Measurements from ENCODE around the gene GALE.
"Not testable (repeated sequence)": the region's sequence is repeated elsewhere in the genome, so short reads cannot be mapped to it uniquely, and the experiment has no call there.

GALE gene

DNA sequence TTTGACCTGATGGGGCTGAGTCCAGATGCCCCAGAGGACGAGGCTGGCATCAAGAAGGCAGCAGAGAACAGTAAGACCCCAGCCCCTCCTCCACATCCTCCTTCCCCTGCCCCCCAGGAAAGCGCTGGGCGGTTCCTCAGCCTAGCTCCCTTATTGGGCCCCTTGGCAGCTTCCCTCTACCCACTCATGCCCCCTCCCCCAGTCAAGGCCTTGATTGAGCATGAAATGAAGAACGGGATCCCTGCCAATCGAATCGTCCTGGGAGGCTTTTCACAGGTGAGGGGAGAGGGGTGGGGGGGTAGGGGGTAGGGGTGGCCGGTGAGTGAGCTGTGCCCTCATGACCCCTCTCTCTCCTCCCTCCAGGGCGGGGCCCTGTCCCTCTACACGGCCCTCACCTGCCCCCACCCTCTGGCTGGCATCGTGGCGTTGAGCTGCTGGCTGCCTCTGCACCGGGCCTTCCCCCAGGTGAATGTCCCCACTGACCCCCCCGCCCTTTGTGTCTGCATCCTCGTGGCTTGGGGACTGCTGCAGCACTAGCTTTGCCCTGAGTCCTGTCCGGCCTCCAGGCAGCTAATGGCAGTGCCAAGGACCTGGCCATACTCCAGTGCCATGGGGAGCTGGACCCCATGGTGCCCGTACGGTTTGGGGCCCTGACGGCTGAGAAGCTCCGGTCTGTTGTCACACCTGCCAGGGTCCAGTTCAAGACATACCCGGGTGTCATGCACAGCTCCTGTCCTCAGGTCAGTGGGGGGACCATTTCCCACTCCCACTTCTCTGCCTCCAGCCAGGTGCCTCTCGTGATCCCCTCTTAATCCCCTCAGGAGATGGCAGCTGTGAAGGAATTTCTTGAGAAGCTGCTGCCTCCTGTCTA, 6.5 kb downstream of the GALE start:
- FAIRE-seq (no peak), DNase-seq (ENCODE audit: extremely low spot score, insufficient read length, low read depth) (no peak)

DNA sequence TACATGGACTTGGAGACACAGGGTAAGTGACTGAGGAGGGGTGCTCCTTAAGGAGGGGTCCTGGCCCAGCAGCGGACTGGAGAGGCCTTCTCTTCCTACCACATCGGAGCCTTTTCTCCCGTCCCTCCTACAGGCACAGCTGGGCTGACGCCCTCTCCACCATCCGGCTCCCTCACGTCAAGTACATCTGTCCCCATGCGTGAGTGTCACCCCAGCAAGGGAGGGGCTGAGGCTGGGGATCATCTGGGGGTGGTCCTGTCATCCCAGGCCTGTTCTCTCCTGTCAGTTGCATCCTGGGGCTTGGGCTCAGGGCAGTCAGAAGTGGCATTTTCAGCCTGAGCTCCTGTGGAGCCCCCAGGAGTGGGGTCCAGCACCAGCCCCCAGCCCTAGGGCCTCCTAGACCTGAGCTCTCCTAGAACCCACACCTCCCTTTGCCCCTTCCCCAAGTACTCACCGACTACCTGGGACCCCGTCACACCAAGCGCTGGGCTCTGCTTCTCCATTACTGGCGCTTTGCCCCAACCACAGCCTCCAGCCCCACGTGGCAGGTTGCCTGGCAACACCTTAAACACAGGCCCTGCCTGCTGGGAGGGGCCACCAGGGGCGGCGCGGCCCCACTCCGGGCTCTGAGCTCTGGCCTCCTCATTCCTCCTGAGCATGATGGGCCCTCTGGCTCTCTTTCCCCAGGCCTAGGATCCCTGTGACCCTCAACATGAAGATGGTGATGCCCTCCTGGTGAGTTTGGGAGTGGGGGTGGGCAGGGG, 7.4 kb downstream of the GALE start:
- FAIRE-seq, result no peak
- no peak for DNase-seq (ENCODE audit: extremely low spot score, insufficient read length, low read depth)

DNA sequence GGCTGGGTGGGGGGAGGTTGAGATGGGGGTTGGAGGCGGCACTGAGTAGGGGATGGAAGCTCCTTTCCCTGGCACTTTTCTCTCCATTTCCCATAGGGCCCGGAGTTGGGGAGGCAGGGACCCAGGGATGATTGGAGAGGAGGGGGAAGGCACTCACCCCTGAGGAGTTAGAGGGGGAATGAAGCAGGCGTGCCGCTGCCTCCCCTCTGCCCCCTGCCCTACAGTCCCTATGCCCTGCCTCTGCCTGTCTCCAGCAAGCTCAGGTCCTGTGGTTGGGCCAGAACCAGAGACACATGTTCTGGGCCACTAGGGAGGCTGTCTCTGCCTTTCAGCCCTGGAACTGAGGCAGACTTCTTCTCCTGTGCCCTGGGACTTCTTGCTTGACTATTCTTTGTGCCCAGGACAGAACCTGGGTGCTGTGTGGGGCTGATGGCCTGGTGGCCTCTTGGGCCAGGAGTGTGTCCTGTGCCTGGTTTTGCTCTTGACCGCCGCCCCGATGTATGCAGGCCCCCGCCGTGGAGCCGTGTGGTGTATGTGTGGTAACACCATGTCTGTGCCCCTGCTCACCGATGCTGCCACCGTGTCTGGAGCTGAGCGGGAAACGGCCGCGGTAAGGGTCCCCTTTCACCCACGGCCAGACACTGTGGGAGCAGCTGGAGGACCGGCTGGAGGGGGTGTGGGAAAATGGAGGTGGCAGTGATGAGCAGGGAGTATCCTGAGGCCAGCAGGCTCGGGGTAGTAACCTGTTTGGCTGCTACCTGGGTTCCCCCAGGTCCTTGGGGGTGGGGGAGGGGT, 8.2 kb downstream of the GALE start:
- no peak for FAIRE-seq
- DNase-seq (ENCODE audit: extremely low spot score, insufficient read length, low read depth), result no peak

DNA sequence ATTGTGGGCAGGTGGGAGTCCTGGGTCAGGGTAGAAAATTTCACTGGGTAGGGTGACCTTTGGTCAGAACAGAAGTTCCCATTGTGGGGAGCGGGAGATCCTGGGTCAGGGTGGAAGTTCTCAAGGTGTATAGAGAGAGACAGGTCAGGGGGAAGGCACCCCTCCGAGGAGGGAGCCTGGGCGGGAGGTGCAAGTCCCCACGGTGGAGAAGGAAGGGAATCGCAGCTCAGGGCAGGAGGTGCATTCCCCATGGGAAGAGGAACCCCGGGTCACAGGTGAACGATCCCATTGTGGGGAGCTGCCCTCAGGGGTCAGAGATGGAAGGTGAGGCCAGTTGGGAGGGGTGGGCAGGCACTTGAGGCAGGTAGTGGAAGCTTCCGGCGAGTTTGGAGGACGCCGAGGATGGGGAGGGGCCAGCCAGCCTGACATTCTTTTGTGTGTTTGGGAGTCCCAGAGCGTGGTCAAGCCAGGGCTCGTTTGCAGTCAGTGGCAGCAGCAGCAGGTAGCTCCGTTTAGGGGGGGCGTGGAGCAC, 9.0 kb downstream of the GALE start:
- DNase-seq (ENCODE audit: extremely low spot score, insufficient read length, low read depth), result no peak
- no peak for FAIRE-seq

DNA sequence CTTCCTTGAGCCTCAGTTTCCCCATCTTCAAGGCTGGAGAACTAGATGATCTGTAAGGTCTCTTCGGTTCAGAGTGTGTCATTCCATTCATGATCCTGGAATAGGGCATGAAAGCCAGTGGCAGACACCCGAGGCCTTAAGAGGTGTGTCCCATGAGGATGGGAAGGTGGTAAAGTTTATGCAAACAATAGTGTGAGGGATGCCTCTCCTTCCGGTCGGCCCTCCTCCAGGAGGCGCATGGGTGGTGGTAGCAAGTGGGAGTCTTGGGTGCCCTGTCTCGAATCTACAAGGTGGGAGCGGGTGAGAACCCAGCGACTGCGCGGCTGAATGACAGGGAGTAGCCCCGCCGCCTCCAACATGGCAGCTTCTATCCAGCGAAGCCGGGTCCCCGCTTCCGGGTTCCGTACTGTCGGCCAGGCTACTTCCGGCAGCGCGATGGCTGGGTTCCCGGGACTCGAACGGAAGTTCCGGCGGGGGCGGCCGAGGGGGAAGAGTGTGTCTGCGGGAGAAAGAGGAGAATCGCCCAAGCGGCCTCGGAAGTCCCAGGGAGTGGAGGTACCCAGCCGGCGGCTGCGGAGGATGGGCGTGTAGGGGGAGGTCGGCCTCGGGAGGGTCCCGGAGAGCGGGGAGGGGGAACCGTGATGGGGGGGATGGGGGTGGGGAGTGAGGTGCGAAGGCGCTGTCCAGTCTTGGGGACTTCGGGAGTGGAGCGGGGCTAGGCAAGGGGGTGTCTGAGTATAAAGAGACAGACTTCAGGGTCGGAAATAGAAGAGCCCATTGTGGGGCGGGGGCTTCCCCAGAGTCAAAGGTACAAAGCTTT, 9.6 kb downstream of the GALE start, which contains the start of gene LYPLA2:
Gene LYPLA2 (plus strand): TSS at position 450 of the 820 bp plus-strand sequence. CDS start 1,538 bp downstream, outside the sequence.
- FAIRE-seq (peak; percentile 91), DNase-seq (ENCODE audit: extremely low spot score, insufficient read length, low read depth) (peak; percentile 80)

DNA sequence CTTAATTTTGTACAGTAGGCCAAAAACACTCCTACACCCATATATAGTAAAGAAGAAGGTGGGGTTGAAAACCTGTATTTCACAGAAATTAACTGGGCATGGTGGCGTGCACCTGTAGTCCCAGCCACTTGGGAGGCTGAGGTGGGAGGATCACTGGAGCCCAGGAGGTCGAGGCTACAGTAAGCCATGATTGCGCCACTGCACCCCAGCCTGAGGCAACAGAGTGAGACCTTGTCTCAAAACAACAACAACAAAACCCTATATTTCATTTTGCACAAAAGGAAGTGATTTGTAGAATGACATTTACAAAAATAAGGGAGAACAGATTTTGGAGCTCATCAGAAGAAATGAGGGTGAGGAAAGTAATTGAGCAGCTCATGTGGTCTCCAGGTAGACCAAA, 11.9 kb downstream of the GALE start:
- no peak for FAIRE-seq
- no peak for DNase-seq (ENCODE audit: extremely low spot score, insufficient read length, low read depth)

DNA sequence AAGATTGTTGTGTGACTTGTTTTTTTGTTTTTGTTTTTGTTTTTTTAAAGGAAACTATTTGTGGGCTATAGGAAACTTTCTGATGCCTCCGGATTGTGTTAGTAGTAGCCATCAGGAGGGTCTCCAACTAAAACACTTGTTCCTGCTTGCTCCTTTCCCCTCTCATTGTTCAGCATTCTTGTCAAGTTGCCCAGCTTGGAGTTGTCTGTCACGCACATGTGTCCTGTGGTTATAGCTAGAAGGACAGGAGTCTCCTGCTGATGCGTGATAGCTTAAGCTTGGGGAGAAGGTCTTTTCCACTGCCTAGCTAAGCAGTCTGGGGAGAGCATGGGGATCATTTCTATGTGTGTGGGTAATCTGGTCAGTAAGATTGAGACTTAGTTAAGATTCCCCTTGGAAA, 12.9 kb downstream of the GALE start:
- DNase-seq (ENCODE audit: extremely low spot score, insufficient read length, low read depth), result no peak
- FAIRE-seq, result no peak

DNA sequence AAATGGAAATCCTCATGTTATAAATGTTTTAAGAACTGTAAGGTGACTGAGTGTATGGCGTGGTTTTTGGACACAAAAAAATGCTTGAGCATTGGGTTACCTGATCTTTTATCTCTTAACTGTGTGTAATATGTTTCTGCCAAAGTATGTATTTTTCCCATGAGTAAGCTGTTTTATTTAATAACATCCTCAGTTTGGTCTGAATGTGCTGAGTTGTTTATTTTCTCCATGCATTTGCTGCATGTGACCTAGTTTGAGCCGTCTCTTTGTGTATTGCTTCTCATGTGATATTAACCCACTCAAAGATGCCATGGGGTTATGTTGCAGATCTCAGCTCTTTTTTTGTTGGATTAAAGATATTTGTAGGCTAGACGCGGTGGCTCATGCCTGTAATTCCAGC, 15.7 kb downstream of the GALE start:
- FAIRE-seq (no peak), DNase-seq (ENCODE audit: extremely low spot score, insufficient read length, low read depth) (no peak)

DNA sequence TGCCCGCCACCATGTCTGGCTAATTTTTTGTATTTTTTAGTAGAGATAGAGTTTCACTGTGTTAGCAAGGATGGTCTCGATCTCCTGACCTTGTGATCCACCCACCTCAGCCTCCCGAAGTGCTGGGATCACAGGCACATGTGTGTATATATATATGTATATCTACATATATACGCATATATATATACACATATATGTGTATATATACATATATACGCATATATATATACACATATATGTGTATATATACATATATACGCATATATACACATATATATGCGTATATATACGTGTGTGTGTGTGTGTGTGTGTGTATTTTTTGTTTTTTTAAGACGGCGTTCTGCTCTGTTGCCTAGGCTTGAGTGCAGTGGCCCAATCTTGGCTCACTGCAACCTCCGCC, 17.4 kb downstream of the GALE start:
- DNase-seq (ENCODE audit: extremely low spot score, insufficient read length, low read depth); FAIRE-seq: not testable (repeated sequence)

DNA sequence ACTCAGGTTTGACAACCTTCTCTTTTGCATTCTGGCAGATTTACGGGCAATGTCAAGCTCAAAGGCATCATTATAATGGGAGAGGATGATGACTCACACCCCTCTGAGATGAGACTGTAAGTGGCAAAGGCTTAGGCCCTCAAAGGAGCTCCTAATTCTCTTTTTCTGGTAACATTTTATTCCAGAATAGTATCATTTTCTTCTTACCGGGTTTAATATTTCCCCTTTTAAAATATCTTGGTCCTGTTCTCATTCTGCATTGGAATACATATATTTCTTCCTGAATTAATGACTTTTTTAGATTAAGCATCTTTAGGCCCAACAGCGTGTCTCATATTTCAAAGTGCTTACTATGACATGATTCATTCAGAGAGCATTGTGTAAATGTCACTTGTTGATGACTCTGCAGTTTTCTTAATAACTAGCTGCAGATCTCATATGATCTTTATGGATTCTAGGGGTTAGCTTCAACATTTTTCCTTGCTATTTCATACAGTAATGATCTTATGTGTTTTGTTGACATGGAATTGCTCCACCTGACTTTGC, 20.7 kb downstream of the GALE start:
- DNase-seq (ENCODE audit: extremely low spot score, insufficient read length, low read depth) (no peak), FAIRE-seq (no peak)

DNA sequence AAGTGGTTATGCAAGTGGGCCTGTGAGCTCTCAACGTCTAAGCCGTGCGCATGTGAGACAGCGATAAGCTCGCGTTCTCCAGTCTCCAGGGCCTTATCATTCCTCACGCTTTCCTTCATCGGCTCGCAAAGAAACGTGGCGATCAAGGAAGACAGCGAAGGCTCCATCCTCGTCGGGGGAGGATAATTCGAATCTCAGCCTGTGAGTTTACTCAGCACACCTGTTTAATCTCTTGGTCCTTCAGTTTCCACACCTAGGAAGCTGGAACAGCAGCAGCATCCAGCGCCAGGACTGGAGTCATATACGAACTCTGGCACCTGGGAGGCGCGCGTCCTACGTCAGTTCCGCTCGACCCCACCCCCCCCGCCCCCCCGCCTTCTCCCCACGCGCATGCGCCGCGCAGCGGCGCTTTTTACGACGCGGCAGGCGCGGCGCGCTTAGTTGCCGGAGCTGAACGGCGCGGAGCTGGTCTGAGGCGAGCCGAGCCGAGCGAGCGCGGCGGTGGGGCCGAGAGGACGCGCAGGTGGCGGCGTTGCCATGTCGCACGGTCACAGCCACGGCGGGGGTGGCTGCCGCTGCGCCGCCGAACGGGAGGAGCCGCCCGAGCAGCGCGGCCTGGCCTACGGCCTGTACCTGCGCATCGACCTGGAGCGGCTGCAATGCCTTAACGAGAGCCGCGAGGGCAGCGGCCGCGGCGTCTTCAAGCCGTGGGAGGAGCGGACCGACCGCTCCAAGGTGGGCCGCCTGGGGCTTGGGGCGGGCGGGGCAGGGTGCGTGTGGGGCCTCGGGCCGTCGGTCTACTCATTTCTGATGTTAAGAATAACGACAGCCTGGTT, 22.4 kb downstream of the GALE start, which contains the start of gene PITHD1:
Gene PITHD1 (plus strand): TSS at position 440 of the 836 bp plus-strand sequence. CDS start 98 bp downstream, at position 538.
- FAIRE-seq, result peak; percentile 44
- DNase-seq (ENCODE audit: extremely low spot score, insufficient read length, low read depth), result peak; percentile 97

DNA sequence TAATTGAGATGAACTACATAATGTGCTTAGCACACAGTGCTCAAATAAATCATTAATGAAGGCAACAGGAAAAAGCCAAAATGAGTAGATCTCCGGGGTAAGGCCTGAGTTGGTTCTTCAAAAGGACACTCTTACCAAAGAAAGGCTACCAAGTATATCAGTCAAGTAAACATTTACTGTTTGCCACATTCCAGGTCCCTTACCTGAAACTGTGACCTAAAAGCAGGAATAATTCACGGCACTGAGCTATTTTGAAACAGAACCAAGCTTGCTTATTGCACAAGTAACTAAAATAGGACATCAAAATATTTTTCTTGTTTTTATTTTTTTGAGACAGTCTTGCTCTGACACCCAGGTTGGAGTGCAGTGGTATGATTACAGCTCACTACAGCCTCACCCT, 24.3 kb downstream of the GALE start:
- FAIRE-seq (no peak), DNase-seq (ENCODE audit: extremely low spot score, insufficient read length, low read depth) (no peak)

DNA sequence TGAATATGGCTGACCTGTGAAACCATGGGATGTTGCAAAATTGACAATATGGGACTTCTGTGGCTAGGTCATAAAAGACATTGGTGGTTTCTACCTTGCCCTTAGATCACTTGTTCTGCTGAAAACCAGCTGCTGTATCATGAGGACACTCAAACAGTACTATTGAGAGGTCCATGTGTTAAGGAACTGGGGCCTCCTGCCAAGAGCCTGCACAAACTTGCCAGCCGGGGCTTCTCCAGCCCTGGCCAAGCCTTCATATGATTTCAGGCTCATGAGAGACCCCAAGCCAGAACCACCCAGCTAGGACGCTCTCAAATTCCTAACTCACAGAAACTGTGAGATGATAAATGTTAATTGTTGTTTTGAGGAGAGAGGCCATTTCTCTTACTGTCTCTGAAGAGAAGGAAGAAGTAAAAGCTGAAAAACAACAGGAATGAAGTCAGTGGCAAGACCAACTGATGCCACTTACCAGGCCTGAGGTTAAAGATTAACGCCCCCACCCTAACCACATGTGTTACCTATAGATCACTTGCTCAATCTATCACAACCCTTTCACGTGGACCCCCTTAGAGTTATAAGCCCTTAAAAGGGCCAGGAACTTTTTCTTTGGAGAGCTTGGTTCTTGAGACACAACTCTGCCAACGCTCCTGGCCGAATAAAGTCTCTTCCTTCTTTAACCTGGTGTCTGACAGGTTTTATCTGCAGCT, 26.2 kb downstream of the GALE start:
- no peak for DNase-seq (ENCODE audit: extremely low spot score, insufficient read length, low read depth)

DNA sequence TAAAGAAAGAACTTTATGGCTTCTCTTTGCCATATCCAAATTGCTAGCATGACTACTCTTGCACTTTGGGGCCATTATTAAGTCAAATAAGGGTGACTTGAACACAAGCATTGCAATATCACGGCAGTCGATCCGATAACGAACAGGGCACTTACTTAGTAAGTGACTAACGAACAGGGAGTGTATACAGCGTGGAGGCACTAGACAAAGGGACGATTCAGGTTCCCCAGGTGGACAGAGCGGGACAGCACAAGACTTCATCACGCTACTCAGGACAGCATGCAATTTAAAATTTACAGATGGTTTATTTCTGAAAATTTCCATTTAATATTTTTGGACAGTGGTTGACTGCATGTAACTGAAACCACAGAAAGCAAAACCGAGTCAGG, 27.7 kb downstream of the GALE start:
- FAIRE-seq, result no peak
- no peak for DNase-seq (ENCODE audit: extremely low spot score, insufficient read length, low read depth)

More for the DNA sequence above, 26.2 kb downstream of the GALE start:
- FAIRE-seq, result no peak

DNA sequence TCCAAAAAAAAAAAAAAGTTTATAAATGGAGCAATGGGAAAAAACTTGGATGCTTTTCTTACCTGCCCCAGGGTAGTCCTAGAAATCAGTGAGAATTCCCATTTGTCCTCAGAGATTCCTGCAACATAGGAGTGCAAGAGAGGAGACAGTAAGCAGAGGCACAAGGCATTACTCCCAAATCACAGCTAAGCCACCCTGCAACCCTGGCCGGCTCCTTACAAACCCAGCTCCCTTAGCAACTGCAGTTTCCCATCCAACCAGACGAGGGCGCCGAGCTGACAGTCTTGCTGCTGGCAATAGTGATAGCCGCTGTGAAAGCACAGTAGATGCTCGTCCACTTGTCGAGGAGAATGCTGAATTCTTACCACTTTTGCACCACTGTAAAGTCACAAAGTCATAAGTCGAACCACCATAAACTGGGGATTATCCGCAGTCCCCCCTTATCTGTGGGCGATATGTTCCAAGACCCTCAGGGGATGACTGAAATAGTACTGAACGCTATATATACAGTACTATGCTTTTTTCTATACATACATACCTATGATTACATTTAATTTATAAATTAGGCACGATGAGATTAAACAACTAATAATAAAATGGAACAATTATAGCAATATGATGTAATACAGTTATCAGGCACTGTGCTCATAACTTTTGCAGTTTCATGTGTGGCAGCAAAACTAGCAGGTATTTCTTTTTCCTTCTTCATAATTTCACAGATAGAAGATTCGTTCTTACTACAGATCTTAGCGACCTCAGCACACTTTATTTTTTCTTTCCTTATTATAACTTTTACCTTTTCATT, 28.3 kb downstream of the GALE start:
- no peak for DNase-seq (ENCODE audit: extremely low spot score, insufficient read length, low read depth)

DNA sequence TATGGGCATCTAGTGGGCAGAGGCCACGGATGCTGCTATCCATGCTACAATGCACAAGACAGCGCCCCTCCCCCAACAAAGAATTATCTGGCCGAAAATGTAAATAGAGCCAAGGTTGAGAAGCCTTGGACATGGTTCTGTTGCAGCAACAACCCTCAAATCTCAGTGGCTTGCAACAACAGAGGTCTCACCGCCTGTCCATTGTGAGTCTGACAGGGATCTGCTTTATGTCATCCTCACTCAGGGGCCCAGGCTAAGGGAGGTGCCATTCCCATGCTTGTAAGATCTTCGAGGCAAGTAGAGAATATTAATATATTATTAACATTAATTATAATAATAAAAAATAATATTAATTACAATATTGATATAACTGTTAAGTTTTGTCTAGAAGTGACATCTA, 31.8 kb downstream of the GALE start:
- DNase-seq (ENCODE audit: extremely low spot score, insufficient read length, low read depth), result no peak
- no peak for FAIRE-seq

More for the DNA sequence above, 28.3 kb downstream of the GALE start:
- peak; percentile 91 for FAIRE-seq
